Esophagus muscularis mucosa (tissue), 3 donors: ENCODE data around the gene KDM3B.

Experiments used
- POLR2AphosphoS5 ChIP-seq, 2 donors: sonication (generic); formaldehyde crosslinking; IDR thresholded peaks; one replicate each; pipeline ENCODE4 v1.6.1; 2017; ENCODE audit warnings: antibody characterized with exemption in 2 of 2
- TF ChIP-seq, protein P1 (sequence below), 3 experiments: fragments of 200-600 bp in 2 of 3; fragments of 450-650 bp in 1 of 3; sonication (generic) in 2 of 3; IDR thresholded peaks; one replicate each; pipeline ENCODE4 v1.5.1; 2017 to 2019; ENCODE audit warnings: antibody characterized with exemption in 3 of 3, mild to moderate bottlenecking in 2 of 3, moderate library complexity in 1 of 3

DNA sequence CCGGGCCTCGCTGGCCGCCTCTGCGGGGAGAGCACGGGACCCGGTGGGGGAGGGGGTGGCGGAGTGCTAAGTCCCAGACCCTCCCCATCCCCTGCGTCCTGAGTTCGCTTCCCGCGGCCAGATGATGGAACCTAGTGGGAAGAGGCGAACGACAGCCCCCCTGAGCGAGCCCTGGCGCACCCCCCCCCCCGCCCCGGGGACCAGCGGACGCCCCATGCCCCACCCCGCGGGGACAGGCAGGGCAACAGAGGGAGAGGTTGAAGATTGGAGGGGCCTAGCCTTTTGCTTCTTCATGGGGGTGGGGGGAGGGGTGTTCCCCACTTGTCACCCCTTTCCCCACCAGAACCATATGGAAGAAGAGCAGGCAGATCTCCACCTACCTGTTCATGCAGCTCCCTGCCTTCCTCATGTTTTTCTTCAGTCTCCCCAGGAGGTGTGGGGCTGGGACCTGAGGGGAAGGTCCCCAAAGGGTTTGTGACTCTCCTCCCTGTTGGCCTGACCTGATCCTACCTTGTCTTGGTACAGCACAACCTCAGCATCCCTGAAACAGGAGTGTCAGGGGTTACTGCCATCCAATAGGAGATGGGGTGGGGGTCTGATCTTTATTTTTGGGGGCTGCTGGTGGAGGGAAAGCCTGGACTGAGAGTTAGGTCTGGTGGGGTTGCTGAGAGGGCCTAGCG, 13.9 kb upstream of the KDM3B start:
- TF ChIP-seq, protein P1, sequence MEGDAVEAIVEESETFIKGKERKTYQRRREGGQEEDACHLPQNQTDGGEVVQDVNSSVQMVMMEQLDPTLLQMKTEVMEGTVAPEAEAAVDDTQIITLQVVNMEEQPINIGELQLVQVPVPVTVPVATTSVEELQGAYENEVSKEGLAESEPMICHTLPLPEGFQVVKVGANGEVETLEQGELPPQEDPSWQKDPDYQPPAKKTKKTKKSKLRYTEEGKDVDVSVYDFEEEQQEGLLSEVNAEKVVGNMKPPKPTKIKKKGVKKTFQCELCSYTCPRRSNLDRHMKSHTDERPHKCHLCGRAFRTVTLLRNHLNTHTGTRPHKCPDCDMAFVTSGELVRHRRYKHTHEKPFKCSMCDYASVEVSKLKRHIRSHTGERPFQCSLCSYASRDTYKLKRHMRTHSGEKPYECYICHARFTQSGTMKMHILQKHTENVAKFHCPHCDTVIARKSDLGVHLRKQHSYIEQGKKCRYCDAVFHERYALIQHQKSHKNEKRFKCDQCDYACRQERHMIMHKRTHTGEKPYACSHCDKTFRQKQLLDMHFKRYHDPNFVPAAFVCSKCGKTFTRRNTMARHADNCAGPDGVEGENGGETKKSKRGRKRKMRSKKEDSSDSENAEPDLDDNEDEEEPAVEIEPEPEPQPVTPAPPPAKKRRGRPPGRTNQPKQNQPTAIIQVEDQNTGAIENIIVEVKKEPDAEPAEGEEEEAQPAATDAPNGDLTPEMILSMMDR (IDR thresholded peaks at IDR 0.05), result no peak
- no peak for TF ChIP-seq POLR2AphosphoS5 (IDR thresholded peaks at IDR 0.05)
